ENCODE data around the gene NCOA3.
A peak's percentile ranks its signal among the peaks of the same experiment; 100 is the strongest.

DNA sequence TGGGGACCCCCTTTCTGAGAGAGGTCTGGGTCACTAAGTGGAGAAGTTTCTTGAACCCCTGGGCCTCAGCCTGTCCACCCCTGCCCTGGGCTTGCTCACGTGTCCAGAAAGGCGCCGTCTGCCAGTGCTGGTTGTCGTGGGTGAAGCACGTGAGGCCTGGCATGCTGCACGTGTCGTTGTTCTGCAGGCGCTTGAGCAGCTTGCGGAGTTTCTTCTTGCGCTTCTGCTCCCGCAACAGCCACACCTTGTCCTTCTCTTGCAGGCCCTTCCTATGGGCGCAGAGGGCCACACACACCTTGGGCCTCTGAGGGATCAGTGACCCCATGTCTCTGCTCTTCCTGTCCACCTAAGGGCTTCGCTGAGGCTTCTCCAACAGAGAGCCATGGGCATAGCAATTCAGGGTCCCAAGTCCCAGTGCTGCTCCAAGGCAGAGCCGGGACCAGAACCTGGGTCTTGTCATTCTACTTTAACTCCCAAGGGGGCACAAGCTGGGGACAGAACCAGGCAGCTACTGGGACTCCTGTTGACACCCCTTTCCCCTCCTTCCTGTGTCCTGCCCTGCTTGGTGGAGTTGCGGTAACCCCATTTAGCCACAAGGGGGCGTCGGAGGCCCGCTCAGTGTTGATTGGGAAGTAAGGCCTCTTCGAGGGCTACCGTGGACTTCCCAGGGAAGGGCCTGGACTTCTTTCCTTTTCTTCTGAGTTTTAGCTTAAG, 161.8 kb downstream of the NCOA3 start:
- TF ChIP-seq POLR2AphosphoS5 (IDR thresholded peaks at IDR 0.05) = peak in 2 of 3 donors; percentile 7 to 48
- TF ChIP-seq, protein P1, sequence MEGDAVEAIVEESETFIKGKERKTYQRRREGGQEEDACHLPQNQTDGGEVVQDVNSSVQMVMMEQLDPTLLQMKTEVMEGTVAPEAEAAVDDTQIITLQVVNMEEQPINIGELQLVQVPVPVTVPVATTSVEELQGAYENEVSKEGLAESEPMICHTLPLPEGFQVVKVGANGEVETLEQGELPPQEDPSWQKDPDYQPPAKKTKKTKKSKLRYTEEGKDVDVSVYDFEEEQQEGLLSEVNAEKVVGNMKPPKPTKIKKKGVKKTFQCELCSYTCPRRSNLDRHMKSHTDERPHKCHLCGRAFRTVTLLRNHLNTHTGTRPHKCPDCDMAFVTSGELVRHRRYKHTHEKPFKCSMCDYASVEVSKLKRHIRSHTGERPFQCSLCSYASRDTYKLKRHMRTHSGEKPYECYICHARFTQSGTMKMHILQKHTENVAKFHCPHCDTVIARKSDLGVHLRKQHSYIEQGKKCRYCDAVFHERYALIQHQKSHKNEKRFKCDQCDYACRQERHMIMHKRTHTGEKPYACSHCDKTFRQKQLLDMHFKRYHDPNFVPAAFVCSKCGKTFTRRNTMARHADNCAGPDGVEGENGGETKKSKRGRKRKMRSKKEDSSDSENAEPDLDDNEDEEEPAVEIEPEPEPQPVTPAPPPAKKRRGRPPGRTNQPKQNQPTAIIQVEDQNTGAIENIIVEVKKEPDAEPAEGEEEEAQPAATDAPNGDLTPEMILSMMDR (IDR thresholded peaks at IDR 0.05) = peak; percentile 87 to 95 (median 92)
